GM12801 (cell line): ENCODE data around the gene SLC27A5.

Experiments used
- CTCF ChIP-seq: IDR thresholded peaks from one replicate; pipeline ENCODE4 v1.5.1; 2011; ENCODE audit warnings: control low read depth; ENCODE audit not compliant: insufficient read length; ENCODE audit errors: extremely low read depth

Gene SLC27A5

GRCh38 chr19:58514564-58515022 is 2.8 kb upstream of the SLC27A5 start:
- no peak for TF ChIP-seq CTCF

DNA sequence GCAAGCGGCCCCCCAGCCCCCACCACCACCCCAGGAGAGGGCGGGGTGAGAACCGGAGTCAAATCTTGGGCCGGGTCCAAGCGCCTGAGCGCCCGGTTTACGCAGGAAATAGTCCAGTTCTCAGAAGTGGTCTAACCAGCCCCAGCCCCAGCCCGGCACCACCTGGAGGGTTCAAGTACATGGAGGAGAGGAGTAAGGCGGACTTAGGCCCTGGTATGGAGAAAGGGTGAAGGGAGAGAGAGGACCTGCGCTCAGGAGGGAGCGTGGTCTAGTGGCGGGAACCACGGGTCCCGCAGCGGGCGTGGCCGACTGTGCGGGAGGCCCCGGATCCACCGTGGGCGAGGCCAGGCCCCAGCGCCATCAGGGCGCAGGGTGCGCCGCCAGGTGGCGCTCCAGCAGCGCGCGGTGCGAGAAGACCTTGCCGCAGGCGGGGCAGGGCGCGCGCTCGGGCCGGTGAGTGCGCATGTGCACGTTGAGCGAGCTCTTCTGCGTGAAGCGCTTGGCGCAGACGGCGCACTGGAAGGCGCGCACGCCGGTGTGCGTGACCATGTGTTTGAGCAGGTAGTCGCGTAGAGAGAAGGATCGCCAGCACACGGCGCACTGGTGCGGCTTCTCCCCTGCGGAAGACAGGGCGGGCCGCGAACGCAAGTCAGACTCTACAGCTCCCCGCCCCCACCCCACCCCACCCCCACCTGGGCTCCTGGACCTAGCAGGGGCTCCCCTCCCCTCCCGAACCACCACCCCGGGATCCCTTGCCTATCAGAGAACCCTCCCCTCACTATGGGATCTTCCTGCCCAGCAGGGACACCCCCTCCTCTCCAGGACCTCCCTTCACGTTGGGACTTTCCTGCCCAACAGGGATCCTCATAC is 2.1 kb upstream of the SLC27A5 start:
- TF ChIP-seq CTCF = no peak

DNA sequence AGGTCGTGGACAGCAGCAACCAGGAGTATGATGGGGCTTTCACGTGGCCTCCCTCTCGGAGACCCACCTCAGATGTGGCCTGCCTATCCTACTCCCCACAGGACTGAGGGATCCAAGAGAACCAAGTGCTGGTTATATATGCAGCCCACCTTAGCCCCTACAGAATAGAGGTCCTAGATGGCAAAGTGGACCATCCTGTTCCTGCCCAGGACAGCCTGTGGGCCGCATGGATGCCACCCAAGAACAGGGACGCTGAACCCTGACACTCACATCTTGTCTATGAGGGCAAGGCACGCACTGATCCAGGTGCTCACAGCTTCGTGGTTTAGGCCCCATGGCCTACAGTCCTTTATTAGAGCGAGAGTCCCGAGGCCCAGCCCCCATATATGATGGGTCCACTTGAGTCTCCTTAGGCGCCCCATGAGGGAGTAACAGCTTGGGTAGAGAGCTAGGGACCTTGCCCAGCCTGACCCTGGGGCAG is 1.5 kb upstream of the SLC27A5 start:
- no peak for TF ChIP-seq CTCF

- TF ChIP-seq CTCF = no peak
Observed at GRCh38 chr19:58510084-58510862, 1.5 kb downstream of the SLC27A5 start.

GRCh38 chr19:58509731-58510083 is 2.1 kb downstream of the SLC27A5 start:
- no peak for TF ChIP-seq CTCF

DNA sequence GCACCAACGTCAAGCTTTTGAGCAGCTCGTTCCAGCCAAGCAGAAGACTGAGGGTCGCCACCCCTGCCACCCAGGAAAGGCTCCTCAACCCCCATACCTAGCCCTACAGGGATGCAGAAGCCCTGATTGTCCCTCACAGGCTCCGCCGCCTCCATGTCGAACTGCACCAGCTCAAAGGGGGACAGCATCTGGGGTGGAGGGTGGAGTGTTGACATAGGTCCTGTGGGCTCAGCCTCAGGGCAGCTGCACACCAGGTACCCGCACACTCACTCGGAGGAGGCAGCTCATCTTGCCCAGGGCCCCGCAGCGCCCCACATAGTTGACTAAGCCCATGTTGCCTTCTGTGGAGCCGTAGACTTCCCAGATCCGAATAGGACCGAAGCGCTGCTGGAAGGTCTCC is 11.6 kb downstream of the SLC27A5 start:
- no peak for TF ChIP-seq CTCF
